Measurements from ENCODE around the gene PTPN23.
"Not testable (repeated sequence)": the region's sequence is repeated elsewhere in the genome, so short reads cannot be mapped to it uniquely, and the experiment has no call there.

Gene PTPN23

GRCh38 chr3:47441796-47442551 lies 61.2 kb downstream of the PTPN23 start:
- DNase-seq (ENCODE audit: low read depth): no peak

GRCh38 chr3:47443611-47443995 lies 62.8 kb downstream of the PTPN23 start:
- DNase-seq (ENCODE audit: low read depth): no peak

- DNase-seq (ENCODE audit: low read depth): no peak
Observed at GRCh38 chr3:47444103-47444502, 63.3 kb downstream of the PTPN23 start.

GRCh38 chr3:47452453-47453215 lies 71.8 kb downstream of the PTPN23 start:
- DNase-seq (ENCODE audit: low read depth): no peak

- DNase-seq (ENCODE audit: low read depth): no peak
Observed at GRCh38 chr3:47455806-47456452, 75.1 kb downstream of the PTPN23 start.

- DNase-seq (ENCODE audit: low read depth): no peak
Observed at GRCh38 chr3:47456984-47457383, 76.2 kb downstream of the PTPN23 start.

- not testable (repeated sequence) for DNase-seq (ENCODE audit: low read depth)
Observed at GRCh38 chr3:47459534-47460085, 78.8 kb downstream of the PTPN23 start.
